Activated naive CD4-positive, alpha-beta T cell treated with anti-CD3 and anti-CD28 coated beads, Interleukin-2, amount 50 U/mL, for 24 hours (primary cell): ENCODE results near the gene ZNF609.

Experiments used
- H3K27ac Mint-ChIP-seq: one replicate; pipeline ENCODE4 v1.8.0; 2021; ENCODE audit warnings: mild to moderate bottlenecking, mixed read lengths
- H3K27me3 Mint-ChIP-seq: one replicate; pipeline ENCODE4 v1.8.0; 2021; ENCODE audit warnings: mixed read lengths
- H3K36me3 Mint-ChIP-seq: one replicate; pipeline ENCODE4 v1.8.0; 2021; ENCODE audit warnings: mixed read lengths
- H3K4me1 Mint-ChIP-seq: one replicate; pipeline ENCODE4 v1.8.0; 2021; ENCODE audit warnings: mixed read lengths
- H3K4me3 Mint-ChIP-seq: one replicate; pipeline ENCODE4 v1.8.0; 2021; ENCODE audit warnings: mild to moderate bottlenecking, mixed read lengths
- H3K9me3 Mint-ChIP-seq: one replicate; pipeline ENCODE4 v1.8.0; 2021; ENCODE audit warnings: mixed read lengths

ZNF609 gene

DNA sequence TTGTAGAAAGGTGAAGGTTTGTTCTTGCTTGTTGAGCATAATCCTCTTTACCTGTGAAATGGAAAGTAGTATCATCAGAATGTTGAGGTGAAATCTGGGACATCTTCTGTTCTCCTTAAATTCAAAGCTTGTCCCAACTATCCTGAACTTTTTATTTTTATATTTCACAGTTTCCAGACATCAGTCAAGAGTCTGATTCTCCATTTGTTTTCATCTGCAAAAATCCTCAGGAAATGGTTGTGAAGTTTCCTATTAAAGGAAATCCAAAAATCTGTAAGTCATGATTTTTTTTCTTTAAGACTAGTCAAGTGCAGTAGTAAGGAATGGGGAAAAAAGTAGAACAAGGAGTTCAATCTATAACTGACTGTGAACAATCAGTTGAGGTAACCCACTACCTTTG, 15.5 kb upstream of the ZNF609 start:
- H3K9me3 Mint-ChIP-seq: no peaks in the 10 kb centered on the region
- no peaks in the 10 kb centered on the region for H3K27me3 Mint-ChIP-seq
- H3K27ac Mint-ChIP-seq: peak overlapping the region; percentile 98
- peaks cover 56% of the 10 kb centered on the region for H3K4me1 Mint-ChIP-seq
- H3K36me3 Mint-ChIP-seq: peaks cover 12% of the 10 kb centered on the region
- H3K4me3 Mint-ChIP-seq: peak overlapping the region; percentile 88

DNA sequence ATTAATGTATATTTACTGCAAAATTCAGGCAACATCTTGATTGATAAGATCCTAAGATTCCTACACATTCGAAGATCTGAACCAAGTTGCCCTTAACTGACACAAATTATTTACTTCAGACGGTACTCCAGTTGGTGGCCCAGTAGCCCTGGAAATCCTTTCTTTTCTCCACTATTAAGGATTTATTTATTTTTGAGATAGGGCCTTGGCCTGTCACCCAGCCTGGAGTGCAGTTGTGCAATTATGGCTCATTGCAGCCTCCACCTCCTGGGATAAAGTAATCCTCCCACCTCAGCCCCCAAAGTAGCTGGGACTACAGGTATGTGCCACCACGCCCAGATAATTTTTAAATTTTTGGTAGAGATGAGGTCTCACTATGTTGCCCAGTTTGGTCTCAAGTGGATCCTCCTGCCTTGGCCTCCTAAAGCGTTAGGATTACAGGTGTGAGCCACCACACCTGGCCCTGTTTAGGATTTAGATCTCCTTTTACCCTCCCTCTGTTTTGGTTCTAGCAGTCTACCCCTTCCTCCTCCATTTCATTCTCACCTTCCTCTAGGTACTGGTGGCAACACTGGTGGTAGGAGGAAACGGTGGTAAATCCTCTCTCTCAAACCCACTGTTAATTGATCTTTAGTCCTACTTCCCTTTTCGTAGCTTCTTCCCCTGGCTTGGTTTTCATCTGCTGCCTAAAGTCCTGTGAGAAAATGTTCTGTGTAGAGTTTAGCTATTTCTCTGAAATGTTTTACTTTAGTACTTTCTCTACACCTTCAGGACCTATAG, 12.7 kb upstream of the ZNF609 start:
- Mint-ChIP-seq H3K36me3 (peaks cover 6% of the 10 kb centered on the region), H3K9me3 (no peaks in the 10 kb centered on the region), H3K27ac (peak overlapping the region; percentile 99), H3K4me1 (peaks cover 60% of the 10 kb centered on the region), H3K4me3 (peak overlapping the region; percentile 55), H3K27me3 (no peaks in the 10 kb centered on the region)

DNA sequence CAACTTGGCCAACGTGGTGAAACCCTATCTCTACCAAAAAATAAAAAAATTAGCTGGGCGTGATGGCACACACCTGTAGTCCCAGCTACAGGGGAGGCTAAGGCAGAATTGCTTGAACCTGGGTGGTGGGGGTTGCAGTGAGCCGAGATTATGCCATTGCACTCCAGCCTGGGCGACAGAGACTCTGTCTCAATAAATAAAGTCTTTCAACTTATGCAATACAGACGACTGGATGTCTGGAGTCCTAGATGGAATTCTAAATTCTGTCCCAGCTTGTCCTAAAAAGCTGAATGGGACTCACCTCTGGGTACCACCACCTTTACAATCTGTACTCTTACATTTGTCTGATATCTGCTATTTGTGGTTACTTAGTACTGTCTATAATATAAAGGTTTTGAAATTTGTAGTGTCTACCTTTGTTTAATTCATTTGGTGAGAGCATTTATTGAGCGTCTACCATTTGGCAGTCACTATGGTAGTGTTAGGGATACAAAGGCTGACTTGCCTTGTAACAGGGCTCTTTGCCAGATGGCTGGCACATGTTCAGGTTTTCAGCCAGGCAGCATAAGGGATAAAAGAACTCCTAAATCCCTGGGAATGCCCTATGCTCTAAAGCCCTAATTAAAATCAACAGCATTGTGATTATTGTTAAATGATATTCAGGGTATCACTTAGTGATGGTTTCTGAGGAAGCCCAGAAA, 7.2 kb upstream of the ZNF609 start:
- no peaks in the 10 kb centered on the region for H3K27me3 Mint-ChIP-seq
- peaks cover 1% of the 10 kb centered on the region for H3K36me3 Mint-ChIP-seq
- peaks cover 71% of the 10 kb centered on the region for H3K4me1 Mint-ChIP-seq
- H3K27ac Mint-ChIP-seq: peak overlapping the region; percentile 23
- H3K9me3 Mint-ChIP-seq: no peaks in the 10 kb centered on the region
- H3K4me3 Mint-ChIP-seq: no peak overlapping the region

DNA sequence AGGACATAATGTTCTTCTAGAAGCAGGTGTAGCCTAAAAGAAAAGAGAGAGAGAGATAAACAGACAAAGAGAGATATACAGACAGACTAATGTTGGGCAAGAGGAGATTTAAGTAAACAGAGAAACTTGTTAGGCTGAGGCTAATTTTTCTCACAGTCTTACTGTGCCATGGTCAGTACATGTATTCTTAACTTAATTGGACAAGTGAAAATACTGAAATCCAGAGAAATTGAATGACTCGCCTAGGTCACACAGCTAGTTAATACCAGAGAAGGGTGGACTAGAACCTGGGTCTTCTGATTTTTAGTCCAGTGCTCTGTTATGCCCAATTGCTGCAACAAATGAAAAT, 6.7 kb upstream of the ZNF609 start:
- Mint-ChIP-seq H3K4me3 (no peak overlapping the region), H3K9me3 (no peaks in the 10 kb centered on the region), H3K36me3 (peaks cover 1% of the 10 kb centered on the region), H3K27me3 (no peaks in the 10 kb centered on the region), H3K4me1 (peaks cover 68% of the 10 kb centered on the region), H3K27ac (peak overlapping the region; percentile 23)

DNA sequence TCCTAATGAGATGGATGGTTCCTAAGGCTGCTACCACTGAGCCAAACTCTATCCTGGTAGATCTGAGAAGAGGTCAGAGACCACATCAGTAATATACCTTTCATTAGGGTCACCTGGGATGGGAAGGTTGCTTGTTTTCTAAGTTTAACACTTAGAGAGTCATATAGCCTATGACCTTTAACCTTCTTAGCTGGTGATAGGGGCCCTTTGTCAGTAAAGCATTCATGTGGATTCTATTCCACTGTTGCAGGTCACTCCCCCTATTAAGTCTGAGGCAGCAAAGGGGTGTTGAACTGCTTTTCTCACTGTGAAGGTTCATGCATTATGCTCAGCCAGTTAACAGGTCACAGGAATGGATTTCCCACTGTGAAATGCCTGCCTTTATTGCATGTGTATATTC, 6.1 kb upstream of the ZNF609 start:
- Mint-ChIP-seq H3K27me3 (no peaks in the 10 kb centered on the region), H3K36me3 (peaks cover 1% of the 10 kb centered on the region), H3K4me1 (peaks cover 71% of the 10 kb centered on the region), H3K9me3 (no peaks in the 10 kb centered on the region), H3K27ac (no peak overlapping the region), H3K4me3 (no peak overlapping the region)

DNA sequence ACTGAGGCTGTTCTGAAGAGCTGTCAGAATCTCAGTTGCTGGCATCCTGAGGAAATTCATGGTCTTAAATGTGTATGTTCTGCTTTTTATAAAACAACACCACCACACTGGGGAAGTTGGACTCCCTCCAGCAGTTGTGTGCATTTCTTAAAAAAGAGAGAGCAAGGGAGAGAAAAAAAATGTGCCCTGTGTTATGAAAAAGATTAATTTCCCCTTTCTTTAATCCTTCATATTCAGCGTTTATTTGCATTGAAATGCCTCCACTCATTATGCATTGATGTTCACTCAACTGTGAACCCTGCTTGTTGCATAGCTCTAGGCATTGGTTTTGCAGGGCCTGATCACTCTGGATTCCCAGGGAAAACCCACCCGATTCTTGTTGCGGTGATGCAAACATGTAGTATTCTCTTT, 4.4 kb upstream of the ZNF609 start:
- Mint-ChIP-seq H3K9me3 (no peaks in the 10 kb centered on the region), H3K4me3 (peak overlapping the region; percentile 30), H3K27ac (peak overlapping the region; percentile 94), H3K4me1 (peaks cover 70% of the 10 kb centered on the region), H3K36me3 (peaks cover 1% of the 10 kb centered on the region), H3K27me3 (no peaks in the 10 kb centered on the region)

DNA sequence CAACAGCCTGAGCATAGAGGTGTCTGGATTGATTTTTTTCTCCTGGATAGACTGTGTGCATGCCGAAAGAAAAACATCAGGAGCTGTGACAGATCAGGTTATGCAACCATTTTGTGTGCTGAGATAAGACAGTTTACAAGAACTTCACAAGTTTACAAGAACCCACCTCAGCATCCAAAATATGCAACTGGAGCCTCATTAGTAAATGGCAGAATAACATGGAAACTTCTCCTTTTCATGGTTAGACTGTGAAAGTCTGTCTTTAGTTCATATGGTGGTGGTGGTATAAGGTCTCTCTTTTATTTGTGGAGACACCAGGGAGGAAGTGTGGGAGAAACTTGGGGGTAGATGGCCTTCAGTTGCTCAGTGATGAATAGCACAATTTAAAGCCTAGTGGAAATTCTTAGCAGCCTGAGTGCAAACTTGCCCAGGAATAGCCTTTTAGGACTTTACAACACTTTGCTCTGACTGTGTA, 3.7 kb upstream of the ZNF609 start:
- peaks cover 75% of the 10 kb centered on the region for H3K4me1 Mint-ChIP-seq
- peak overlapping the region; percentile 30 for H3K4me3 Mint-ChIP-seq
- no peaks in the 10 kb centered on the region for H3K27me3 Mint-ChIP-seq

DNA sequence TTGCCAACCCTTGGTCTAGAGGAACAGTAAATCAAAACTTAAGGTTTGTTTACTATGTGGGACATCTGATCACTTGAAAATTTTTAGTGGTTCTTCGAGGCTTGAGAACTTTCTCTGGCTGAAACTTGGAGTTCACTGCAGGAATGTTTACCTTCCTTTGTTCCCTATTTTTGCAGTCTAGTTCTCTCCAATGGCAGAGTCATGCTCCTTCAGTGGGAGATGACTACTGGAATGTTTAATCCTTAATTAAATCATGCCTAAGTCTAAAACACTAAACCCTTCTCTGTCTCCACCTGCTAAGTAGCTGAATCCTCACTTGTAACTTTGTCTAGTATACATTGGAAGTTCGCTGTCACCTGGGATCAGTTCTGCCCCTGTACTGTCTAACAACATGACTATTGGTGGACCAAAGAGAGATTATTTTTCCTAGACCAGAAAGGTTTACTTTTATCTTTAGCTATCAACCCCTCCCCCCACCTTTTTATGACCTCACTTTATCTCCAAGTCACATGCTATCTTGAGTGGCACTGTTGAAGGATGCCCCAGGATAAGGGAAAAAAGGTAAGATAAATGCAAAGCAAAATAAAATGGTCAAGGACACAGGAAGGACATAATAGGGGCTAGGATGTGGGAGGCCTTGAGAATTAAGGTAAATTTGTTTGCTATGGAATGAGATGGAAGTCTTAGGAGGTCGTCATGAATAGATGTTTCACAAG, 1.2 kb upstream of the ZNF609 start:
- Mint-ChIP-seq H3K36me3 (peaks cover 2% of the 10 kb centered on the region), H3K4me3 (peak overlapping the region; percentile 89), H3K27ac (peak overlapping the region; percentile 96), H3K9me3 (no peaks in the 10 kb centered on the region), H3K4me1 (peaks cover 84% of the 10 kb centered on the region), H3K27me3 (no peaks in the 10 kb centered on the region)

More for the DNA sequence above, 3.7 kb upstream of the ZNF609 start:
- H3K36me3 Mint-ChIP-seq: peaks cover 1% of the 10 kb centered on the region
- H3K27ac Mint-ChIP-seq: peak overlapping the region; percentile 94
- no peaks in the 10 kb centered on the region for H3K9me3 Mint-ChIP-seq

DNA sequence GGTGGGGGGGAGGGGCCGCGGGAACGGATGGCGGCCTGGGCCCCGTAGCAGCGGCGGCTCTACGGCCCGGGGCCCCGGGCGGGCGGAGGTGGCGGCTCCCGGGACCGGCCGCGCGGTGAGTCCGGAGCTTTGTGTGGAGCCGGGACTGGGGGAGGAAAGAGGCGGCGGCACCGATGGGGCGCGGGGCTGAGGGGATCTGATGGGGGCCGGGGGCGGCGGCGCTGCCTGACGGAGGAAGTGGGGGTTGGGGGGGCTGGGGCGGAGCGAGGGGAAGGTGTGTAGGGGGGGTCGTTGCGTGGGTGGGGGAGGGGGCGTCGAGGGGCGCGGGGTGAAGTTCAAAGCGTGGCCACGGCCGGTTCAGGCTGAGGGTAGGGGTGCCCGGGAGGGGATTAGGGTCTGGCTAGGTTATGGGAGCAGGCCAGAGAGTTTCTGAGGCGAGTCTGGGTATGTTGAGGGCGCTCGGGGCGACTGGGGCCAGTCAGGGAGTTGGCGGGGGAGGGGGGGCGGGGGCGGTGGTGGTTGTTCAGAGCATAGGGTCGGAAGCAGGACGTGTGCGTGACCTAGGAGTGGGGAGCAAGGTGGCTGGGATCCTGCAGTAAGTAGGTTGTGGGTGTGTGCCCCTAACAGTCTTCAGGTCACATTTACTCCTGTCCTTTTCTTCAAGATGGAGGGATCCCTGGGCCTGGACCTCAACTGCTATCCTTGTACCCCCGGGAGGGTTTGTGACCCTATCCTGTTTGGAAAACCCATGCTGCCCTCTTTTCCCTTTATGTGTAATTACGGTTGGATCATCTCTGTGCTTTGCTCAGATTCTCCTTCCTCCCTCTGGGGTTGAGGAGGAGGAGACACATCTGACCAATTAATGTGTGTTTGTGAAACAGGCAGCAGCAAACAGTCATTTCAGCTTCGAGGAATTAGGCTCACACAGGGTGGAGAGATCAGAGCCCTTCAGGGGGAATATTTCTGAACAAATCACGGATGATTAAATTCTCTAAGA, 644 bp downstream of the ZNF609 start:
- H3K27me3 Mint-ChIP-seq: no peaks in the 10 kb centered on the region
- H3K4me3 Mint-ChIP-seq: peak overlapping the region; percentile 91
- peaks cover 85% of the 10 kb centered on the region for H3K4me1 Mint-ChIP-seq
- H3K9me3 Mint-ChIP-seq: no peaks in the 10 kb centered on the region
- peak overlapping the region; percentile 90 for H3K27ac Mint-ChIP-seq
- H3K36me3 Mint-ChIP-seq: peaks cover 4% of the 10 kb centered on the region

DNA sequence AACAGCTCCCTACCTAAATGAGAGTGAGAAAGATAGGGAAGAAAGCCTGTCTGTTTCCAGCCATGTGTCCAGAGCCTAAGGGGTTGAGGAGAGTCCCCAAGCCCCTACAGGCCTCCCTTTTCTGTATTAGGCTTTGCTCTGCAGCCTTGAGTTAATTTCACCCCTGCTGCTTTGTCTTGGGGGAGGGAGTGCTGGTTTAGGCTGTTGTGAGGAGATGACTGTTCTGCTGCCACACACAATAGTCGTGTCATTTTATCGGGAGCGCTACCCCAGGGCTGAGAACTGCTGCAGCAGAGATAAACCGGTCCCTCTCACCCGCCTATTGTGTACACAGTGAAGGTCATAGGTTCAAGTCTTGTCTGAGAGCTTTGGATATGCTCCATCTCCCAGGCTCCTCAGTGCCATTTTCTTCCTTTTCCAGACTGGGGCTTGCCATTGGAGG, 1.4 kb downstream of the ZNF609 start:
- H3K4me3 Mint-ChIP-seq: peak overlapping the region; percentile 91
- H3K36me3 Mint-ChIP-seq: peaks cover 3% of the 10 kb centered on the region
- H3K27me3 Mint-ChIP-seq: no peaks in the 10 kb centered on the region
- H3K9me3 Mint-ChIP-seq: no peaks in the 10 kb centered on the region
- H3K4me1 Mint-ChIP-seq: peaks cover 85% of the 10 kb centered on the region
- H3K27ac Mint-ChIP-seq: peak overlapping the region; percentile 90

DNA sequence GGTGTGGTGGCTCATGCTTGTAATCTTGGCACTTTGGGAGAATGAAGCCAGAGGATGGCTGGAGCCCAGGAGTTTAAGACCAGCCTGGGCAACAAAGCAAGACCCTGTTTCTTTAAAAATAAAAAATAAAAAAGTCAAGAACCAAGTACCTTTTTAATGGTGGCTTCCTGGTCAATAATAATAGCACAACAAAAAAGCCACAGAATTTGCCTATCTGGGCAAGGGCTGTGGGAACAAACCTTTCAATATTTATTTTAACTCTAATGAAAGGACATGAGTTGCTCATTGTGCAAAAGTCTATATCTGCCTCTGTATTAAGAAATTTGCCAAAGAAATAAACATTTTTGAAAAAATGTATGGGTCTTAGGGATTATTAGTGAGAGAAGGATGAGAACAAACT, 2.1 kb downstream of the ZNF609 start:
- peaks cover 5% of the 10 kb centered on the region for H3K36me3 Mint-ChIP-seq
- no peaks in the 10 kb centered on the region for H3K27me3 Mint-ChIP-seq
- H3K9me3 Mint-ChIP-seq: no peaks in the 10 kb centered on the region
- H3K27ac Mint-ChIP-seq: peak overlapping the region; percentile 90
- H3K4me3 Mint-ChIP-seq: peak overlapping the region; percentile 91
- peaks cover 85% of the 10 kb centered on the region for H3K4me1 Mint-ChIP-seq

DNA sequence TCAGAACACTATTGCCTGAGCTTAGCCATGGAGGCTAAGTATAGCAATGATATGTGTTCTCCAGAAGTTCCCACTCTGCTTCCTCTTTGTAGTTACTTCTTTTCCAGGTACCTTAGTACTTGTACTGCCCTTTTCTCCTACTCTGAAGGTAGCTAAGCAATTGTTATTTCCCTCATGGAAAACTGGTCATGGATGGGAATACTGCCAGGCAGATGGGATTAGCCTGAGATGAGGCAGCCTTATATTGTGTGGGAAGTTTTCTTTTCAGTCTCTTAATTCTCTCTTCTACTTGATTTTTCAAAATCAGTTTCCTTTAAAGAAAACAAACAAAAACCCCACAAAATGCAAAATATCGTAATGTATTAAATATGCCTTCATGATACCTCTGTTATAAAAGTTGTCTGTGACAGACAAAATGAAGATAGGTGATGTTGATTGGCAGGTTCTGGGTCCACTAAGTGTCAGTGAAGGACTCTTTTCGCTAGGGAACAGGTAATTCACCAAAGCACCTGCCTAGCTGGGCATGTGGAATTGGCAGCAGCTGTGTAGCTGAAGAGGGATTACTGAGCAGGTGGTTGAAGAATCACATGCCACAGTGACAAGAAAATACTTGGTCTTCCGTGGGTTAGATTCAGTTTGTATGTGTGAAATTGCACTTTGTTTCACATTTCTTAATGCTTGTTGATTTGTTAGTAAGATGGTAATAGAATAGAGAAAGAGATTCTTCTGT, 4.1 kb downstream of the ZNF609 start:
- Mint-ChIP-seq H3K27me3 (no peaks in the 10 kb centered on the region), H3K36me3 (peaks cover 5% of the 10 kb centered on the region), H3K4me3 (peak overlapping the region; percentile 53), H3K4me1 (peaks cover 87% of the 10 kb centered on the region), H3K9me3 (no peaks in the 10 kb centered on the region), H3K27ac (peak overlapping the region; percentile 66)

DNA sequence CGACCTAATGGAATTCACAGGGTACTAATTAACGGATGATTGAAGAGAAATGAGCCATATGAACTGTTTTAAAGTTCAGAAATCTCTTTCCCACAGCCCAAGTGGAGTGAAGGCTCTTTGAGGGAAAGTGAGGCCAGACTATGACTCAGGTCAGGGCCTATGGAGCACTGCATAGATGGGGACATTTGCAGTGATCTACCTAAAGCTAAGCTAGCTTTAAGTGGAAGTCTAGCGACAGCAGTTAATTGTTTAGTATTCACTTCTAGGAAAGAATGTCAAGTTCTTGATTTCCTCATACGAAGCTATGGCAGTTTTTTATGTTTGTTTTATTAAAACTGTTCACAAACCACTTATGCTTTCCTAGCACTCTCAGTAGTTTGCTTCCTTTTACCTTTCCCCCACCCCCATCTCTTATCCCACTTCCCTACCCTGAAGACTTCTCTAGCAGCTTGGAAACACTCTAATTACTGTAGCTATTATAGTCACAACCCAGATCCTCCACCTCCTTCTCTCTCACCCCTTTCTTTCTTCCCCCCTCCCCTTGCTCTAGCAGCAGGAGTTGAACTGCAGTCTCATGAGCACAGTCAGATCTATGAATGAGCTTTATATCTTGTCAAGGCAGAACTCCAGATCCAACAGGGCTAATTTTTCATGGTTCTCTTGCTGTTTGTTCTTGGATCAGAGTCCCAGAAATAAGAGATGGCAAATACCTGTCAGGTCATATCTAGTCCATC, 6.2 kb downstream of the ZNF609 start:
- Mint-ChIP-seq H3K36me3 (peaks cover 6% of the 10 kb centered on the region), H3K27ac (peak overlapping the region; percentile 93), H3K9me3 (no peaks in the 10 kb centered on the region)

DNA sequence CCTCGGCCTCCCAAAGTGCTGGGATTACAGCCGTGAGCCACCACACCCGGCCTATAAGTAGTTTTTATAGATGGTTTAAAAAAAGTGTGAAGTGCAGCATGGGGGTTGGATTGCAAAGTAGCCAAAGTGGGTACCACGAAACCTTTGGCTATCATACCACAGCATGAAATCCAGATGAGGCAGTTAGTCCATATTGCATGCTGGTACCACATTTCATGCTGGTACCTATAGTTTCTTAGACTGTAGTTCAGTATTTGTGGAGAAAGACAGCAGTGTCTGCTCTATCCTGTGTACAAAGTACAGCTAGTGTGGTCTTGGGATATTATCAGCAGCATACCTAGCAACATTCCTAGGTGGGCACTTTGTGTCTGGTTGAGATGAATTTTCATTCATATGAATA, 11.8 kb downstream of the ZNF609 start:
- Mint-ChIP-seq H3K27ac (no peak overlapping the region), H3K4me3 (no peak overlapping the region), H3K36me3 (peaks cover 12% of the 10 kb centered on the region), H3K27me3 (no peaks in the 10 kb centered on the region), H3K9me3 (no peaks in the 10 kb centered on the region), H3K4me1 (peaks cover 46% of the 10 kb centered on the region)

More for the DNA sequence above, 6.2 kb downstream of the ZNF609 start:
- Mint-ChIP-seq H3K4me3 (peak overlapping the region; percentile 21), H3K4me1 (peaks cover 78% of the 10 kb centered on the region), H3K27me3 (no peaks in the 10 kb centered on the region)
